ENCODE results near the gene ADGRA1.
"Not testable (repeated sequence)": the region's sequence is repeated elsewhere in the genome, so short reads cannot be mapped to it uniquely, and the experiment has no call there.

The ADGRA1 gene, protein sequence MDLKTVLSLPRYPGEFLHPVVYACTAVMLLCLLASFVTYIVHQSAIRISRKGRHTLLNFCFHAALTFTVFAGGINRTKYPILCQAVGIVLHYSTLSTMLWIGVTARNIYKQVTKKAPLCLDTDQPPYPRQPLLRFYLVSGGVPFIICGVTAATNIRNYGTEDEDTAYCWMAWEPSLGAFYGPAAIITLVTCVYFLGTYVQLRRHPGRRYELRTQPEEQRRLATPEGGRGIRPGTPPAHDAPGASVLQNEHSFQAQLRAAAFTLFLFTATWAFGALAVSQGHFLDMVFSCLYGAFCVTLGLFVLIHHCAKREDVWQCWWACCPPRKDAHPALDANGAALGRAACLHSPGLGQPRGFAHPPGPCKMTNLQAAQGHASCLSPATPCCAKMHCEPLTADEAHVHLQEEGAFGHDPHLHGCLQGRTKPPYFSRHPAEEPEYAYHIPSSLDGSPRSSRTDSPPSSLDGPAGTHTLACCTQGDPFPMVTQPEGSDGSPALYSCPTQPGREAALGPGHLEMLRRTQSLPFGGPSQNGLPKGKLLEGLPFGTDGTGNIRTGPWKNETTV

DNA sequence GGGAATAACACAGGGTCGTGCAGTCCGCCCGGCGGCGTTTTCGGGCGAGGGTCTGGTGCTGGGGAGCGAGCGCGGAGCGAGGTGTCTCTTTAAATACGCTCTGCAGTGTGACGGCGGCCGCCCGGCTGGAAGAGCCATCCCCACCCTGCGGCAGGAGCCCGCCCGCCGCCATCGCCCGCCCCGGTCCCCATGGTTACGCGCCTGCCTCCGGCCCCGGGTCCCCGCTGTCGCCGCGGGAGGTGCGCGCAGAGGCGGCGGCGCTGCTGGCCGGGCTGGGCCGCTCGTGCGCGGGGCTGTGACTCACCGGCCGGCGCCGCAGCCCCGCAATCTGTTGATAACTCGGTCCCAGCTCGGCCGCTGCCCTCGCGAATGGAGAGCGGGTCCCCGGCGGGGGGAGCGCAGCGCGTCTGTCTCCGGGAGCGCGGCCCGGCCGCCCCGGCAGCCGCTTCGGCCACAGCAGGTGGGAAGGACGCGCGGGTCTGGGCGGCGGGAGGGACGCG is at the start of gene ADGRA1:
Gene ADGRA1 (plus strand): TSS at position 246 of the 500 bp plus-strand sequence. CDS start 986 bp downstream, outside the sequence.
- DNase-seq, result peak; percentile 12

DNA sequence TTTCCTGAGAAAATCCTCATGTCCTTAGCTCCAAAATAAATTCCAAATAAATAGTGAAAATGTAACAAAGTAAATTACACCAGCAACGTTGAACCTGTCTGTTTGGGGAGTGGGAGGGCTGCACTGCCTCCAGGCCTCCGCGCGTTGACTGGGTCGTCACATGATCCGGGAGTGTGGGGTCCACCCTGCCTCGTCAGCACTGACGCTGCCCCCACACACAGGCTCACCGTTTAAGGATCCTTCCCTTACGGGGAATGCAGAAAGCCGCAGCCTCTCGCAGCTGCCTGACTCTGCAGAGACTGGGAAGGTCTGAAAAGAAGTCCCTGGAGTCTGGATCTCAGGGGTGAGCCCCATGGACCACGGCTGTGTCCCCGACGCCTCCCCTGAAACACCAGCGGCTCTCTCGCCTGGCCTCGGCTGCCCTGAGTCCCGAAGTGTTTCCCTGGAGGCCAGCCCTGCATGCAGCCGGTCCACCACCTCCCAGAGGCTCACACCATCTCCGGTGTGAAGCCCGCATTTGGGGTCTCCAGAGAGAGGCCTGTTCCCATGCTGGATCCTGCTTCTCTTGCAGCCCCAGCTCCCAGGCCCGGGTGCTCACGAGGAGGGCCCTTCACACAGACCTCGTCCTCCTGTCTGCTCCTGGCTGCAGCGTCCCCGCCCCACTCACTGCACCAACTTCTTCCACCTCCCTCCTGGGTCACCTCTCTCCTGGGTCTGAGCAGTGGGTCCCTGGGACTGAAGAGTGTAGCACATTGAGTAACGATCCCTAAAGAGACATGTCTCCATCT is 49.5 kb upstream of the ADGRA1 start:
- DNase-seq, result no peak

DNA sequence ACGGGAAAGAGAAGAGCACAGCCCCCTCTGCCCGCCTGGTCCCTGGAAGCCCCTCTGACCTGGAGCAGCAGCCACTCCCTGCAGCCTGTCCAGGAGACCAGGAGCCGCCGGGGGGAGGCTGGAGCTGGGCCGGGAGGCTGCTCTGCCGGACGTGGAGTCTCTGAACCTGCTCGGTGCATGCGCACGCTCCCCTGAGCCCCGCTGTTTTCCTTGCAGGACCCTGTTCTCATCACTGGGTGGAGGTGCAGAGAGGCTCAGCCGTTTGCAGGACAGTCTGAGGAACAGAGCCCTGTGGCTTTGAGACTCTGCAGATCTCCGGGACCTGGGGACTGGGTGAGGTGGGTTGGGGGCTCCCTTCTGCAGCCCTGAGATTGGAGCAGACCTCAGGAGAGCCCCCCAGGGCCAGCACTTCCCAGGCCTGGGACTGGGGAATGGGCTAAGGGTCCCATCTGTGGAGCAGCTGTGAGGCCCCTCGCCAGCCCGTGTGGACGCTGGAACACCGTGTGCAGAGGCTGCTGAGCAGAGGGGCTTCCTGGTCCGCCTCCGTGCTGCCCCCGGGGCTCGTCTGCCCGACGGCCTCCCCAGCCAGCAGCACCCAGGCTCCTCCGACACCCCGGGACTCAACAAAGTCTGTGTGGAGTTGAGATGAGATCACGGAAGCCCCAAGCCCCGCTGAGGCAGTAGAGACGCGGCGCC is 48.5 kb upstream of the ADGRA1 start:
- DNase-seq, result peak; percentile 35

DNA sequence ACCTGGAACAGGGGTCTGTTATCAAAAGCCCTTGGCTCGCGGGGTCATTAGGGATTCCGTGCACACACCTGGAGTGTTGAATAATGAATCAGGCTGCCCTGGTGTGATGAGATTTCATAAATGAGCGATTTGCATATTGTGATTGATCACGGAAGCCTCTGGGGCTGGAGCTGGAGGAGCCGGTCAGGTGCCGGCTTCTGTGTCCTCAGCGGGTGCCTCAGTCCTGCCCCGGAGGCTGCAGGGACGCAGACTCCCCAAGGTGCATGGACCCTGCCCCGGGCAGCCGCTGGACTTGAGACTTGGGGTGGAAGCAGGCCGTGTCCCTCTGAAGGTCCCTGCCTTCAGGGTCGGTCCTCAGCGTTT is 47.9 kb upstream of the ADGRA1 start:
- no peak for DNase-seq

DNA sequence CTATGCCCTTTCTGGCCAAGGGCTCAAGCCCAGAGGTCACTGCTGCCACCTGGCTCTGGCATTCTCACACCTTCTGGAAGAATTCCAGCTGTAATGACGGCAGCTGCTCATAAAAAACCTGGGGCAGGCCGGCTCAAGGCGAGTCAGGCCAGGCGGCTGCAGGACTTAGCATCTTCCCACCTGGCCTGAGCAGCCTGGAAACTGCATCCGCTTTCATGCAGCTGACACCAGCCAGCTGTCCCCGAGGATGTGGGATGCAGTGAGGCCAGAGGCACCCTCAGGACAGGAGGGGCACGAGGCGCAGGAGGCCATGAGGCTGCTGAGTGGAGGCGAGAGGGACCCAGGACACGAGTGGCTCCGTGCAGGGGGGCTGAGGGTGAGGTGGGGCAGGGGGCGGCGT is 47.5 kb upstream of the ADGRA1 start:
- peak; percentile 25 for DNase-seq

DNA sequence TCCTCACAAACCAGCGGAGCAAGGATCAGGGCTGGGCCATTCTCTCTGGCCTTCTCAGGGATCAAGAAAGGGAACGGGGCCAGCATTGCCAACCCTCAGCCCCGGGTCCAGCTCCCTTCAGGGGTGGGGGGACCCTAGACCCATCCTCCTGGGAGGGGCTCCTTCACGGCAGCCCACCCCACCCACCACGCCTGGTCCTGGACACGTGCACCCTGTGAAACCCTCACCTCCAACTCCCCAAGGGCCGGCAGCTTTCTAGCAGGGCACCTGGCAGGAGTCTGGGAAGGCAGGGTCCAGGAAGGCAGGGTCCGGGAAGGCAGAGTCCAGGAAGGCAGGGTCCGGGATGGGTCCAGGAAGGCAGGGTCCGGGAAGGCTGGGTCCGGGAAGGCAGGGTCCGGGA is 46.6 kb upstream of the ADGRA1 start:
- no peak for DNase-seq

DNA sequence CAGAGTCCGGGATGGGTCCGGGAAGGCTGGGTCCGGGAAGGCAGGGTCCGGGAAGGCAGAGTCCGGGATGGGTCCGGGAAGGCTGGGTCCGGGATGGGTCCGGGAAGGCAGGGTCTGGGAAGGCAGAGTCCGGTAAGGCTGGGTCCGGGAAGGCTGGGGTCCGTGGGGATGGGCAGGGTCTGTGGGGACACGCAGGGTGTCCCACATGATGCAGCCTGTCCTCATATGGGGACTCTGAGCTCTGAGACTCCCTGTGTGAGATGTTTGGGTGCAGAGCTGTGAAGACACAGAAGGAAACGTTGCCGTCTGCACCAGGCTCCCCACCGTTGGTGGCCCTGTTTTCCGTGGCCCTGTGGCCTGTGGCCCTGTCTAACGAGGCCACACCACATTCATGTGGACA is 45.7 kb upstream of the ADGRA1 start:
- DNase-seq, result no peak

DNA sequence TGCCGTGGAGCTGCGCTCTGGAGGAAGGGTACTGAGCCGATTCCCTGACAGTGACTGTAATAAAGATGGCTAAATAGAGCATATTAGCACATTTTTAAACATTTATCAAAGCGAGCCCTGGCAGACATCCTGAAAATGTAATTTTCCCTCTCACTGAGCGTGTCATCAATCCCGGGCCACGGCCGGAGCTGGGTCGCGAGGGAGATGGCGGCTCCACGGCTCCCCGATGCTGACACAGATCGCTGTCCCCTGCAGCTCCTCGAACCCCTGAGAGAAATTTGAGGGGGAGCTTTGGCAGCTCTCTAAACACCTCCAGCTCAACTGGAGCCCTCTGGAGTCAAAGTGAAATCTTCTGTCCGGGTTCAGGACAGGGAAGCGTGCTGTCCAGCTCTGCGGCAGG is 44.9 kb upstream of the ADGRA1 start:
- no peak for DNase-seq

DNA sequence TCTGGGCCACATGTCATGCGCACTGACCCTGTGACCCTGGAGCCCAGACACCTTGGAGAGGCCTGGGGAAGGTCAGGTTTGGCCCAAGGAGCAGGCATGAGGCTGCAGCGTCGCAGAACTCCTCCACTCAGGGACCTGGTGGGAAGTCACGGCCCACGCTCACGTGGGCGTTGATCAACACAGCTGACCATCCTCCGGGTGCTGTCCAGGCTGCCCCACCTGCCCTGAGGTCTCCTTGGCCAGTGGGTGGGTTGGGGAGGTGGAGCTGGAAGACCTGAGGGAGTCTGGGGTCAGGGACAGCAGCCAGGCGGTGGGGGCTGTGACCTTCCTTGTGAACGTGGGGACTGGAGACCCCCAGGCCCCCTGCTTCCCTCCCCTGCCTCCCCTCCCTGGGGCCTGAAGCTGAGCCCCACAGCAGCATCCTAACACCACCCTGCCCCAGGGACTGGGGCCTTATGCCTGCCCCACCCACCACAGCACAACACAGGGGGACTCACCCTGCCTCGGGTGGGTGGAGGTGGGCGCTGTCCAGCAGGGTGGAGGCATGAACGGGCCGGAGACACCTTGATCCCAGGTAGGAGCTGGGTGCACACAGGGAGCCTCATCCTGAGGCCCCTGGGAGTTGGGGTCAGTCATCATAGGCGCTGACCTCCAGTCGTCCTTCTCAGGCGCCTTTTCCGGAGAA is 44.0 kb upstream of the ADGRA1 start:
- no peak for DNase-seq

DNA sequence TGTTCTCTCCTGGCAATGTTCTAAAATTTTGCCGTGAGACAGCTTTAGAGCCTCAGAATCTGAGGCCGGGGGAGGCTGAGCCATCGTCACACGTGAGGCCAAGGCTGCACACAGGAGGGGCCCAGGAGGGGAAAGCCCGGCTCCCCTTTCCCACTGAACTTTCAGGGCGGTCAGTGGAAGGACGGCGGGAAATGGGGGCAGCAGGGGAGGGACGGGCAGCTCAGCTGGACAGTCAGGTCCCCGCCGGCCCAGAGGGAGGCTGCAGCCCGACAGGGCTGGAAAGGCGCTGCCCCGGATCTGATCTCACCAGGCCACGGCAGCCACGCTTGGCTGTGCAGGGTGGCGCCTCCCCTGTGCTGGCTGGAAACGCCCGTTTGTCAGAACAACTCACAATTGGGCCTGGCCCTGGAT is 43.3 kb upstream of the ADGRA1 start:
- DNase-seq, result no peak

DNA sequence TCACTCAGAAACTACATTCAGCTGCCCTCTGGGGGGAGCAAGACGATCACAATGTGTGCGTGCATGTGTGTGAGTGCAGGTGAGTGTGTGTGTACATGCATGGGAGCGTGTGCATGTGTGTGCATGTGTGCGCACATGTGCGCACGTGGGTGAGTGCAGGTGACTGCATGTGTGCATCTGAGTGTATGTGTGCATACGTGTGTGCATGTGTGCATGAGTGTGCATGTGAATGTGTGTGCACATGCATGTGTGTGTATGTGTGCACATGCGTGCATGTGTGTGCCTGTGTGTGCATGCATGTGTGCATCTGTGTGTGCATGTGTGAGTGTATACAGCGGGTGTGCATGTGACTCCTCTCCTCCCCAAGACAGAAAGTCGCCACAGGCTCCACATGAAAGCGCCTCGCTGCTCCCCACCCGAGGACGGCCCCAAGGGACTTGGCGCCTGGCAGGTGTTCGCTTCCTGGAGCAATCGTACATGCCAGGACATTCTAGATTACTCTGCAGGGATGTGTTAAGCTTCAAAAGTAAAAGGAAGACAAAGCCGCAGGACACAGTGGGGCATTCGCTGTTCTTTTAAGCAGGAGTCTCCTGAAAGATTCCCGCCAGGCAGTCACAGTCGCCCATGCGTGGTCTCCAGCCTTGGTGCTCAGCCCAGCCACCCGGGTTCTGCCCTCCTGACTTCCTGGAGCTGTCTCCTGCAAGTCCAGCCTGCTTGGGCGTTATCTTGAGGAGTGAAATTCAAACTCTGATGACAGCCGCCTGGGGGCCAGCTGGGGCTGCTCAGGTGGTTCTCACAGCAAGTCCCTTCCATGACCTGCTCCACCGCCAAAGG is 42.0 kb upstream of the ADGRA1 start:
- no peak for DNase-seq

DNA sequence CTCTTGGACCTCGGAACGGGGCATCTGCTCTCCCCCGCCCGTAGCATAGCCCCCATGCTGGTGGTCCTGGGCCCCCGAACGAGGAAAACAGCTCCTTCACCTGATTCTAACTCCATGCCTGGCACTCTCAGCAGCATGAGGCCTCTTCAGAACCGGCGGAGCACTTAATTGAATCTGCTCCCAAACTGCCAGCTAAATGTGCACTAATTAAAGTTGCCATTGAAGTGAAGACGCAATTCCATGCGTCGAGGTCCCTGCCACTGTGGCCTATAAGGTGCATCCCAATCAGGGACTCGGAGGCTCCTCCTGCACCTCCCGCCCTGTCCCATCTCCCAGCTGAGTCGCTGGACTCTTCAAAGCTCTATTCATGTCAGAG is 41.3 kb upstream of the ADGRA1 start:
- no peak for DNase-seq

DNA sequence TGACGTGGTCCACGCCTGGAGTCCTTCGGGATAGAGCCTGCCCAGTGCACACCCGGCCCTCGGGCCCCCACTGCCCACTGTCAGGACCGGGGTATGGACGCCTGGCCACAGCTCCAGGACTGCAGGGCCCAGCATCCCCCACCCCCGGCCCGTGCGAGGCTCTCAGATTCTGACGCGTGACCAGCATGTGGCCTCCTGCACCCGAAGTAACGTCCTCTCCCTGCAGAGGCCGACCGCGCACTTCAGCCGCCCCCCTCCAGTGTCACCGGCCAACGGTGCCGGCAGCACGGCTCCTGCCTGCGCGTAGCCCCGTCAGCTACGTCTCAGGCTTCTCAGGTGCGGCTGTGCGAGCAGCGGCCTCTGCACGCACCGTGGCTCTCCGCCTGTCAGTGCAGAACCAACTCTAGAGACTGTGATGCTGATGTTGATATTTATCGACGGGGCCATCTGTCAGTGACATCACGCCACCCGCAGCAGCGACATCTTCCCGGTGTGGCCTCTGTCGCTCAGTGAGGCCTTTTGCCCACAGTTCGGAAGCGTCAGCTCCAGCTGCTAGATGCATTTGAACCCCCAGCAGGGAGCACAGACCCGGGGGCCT is 40.1 kb upstream of the ADGRA1 start:
- DNase-seq, result no peak

DNA sequence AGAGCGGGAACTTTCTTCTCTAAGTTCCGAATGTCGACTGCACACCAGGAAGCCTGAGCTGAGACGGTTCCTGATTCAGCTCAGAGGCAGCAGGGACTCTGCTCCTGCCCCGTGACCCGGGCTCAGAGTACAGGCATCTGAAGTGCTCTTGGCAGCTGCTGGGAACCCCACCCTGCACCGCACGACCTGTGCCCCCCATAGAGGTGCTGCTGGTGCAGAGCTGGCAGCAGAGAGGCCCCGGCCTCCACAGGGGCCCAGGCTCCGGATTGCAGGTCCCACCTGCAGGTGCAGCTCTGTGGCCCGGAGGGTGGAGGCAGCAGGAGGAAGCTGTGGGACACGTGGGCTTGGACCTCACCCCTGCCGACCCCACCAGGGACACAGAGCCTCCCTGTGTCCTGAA is 39.5 kb upstream of the ADGRA1 start:
- no peak for DNase-seq

DNA sequence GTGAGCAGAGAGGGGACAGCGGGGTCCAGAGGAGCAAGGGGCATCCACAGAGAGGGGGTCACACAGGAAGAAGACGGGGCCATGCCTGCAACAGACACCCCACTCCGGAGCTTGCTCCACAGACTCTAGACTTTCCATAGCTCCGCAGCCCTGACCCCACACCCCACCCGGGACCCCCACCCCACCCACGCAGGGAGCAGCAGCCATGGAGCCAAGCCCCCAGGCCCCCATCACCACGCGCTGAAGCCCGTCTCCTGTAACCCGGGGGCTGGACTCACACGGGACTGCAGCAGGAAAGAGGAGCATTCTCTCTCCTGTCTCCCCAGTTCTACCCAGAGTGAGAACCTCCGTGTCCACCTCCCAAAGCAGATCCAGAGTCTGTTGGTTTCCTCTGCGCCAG is 38.8 kb upstream of the ADGRA1 start:
- DNase-seq, result no peak

DNA sequence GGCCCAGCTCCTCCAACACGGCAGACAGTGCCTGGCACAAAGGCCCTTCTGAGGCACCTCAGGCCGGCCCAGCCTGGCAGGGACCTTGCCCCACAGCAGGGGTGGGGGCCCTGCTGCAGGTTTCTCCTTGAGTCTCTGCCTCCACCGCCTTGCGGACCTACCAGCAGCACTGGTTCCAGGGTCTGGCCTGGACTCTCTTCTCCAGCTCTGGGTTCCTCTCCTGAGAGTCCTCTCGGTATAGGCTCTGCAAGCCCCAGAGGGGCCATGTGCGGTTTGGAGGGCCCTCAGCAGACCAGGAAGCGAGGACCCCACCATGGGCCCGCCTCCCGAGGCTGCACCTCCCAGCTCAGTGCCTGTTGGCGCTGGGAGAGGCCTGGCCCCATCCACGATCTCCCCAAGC is 38.1 kb upstream of the ADGRA1 start:
- DNase-seq, result no peak

DNA sequence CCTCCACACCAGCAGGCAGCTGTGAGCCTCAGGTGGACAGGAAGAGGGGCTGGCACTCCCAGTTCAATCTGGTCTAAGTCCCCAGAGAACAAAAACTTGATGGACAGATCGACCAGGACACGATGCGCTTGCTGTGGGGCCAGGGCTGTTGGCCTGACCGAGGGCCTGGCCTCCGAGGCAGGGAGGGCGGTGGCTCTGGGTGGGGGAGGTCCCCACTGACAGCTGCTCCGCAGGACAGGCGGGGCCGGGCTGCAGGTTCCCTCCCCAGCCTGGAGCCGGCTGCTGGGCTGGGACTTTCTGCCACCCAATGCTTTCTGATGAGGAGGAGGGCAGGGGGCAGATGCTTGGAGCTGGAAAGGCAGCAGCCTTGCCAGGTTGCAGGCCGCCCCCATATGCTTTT is 37.4 kb upstream of the ADGRA1 start:
- DNase-seq, result no peak

DNA sequence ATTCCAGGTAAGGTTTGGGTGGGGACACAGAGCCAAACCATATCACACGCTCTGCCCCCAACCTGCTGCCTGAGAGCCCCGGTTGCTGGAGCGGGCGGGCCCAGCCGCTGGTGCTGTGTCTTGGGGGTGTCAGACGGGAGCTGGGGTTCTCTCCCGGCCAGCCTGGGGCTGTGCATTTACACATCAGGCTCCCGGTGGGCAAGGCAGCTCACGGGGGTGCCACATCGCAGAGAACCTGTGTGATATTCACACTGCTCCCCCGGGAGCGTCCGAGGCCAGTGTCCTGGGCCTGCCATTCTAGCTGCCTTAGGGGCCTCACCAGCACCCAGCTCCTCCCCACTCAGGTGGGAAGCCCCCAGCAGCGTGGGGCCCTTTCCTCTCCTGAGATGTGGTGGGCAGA is 35.6 kb upstream of the ADGRA1 start:
- no peak for DNase-seq

DNA sequence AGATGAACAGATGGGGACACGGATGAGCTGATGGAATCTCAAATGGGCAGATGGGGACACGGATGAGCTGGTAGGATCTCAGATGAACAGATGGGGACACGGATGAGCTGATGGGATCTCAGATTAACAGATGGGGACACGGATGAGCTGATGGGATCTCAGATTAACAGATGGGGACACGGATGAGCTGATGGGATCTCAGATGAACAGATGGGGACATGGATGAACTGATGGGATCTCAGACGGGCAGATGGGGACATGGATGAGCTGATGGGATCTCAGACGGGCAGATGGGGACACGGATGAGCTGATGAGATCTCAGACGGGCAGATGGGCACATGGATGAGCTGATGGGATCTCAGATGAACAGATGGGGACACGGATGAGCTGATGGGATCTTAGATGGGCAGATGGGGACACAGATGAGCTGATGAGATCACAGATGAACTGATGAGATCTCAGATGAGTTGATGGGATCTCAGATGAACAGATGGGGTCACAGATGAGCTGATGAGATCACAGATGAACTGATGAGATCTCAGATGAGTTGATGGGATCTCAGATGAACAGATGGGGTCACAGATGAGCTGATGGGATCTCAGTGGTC is 34.1 kb upstream of the ADGRA1 start:
- DNase-seq, result not testable (repeated sequence)

DNA sequence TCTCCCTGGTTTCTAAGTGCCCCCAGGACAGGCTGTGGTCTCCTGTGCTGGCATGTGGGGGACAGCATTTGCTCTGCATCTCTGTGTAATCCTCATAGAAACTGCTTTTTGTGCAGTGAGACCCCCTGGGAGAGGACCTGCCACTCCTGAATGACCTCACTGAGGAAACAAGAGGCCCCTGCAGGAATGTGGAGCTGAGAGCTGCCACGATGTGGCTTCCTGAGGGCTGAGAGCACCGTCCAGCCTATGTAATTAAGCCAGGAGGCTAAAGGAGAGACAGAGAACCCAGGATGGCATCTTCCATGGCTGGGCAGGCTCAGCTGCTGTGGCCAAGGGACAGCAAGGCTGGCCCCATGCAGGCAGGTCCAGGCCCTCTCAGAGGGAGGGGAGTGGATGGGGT is 32.3 kb upstream of the ADGRA1 start:
- no peak for DNase-seq

DNA sequence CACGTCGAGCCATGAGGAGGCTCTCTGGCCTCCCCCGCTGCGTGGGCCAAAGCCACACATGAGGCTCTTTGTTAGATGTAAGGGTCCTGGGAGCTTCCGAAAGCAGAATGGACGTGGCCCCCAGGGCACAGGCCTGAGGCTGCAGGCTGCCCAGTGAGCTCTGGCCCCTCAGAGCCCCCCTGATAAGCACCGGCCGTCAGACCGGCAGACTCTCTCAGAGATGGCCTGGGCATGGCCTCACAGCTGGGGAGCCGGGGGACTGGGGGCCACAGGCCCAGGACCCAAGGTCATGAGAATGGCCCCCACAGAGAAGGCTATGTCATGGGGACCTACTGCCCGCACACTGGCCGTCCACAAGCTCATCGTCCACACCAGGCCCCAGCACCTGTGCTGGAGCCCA is 31.7 kb upstream of the ADGRA1 start:
- DNase-seq, result no peak

Data from RPMI8226 (cell line).